Tibial artery (tissue), 4 donors: ENCODE results near the gene CD177.
"Not testable (repeated sequence)": the region's sequence is repeated elsewhere in the genome, so short reads cannot be mapped to it uniquely, and the experiment has no call there.

Source experiments
- DNase-seq, 2 donors: peaks; one replicate each; pipeline ENCODE4 v3.0.0-alpha.2; 2019
- H3K27ac ChIP-seq, 2 donors: fragments of 200-600 bp; sonication (generic) in 1 of 2; 1 replicate in 1 of 2; 2 replicates in 1 of 2; pipeline ENCODE4 v1.5.1; 2018 to 2019; ENCODE audit warnings: mild to moderate bottlenecking in 1 of 2
- H3K27me3 ChIP-seq, 2 donors: fragments of 200-600 bp; sonication (generic) in 1 of 2; one replicate each; pipeline versions ENCODE4 v1.5.1 to v1.6.0; 2016 to 2019
- H3K36me3 ChIP-seq, 3 donors: fragments of 200-600 bp; sonication (generic) in 2 of 3; one replicate each; pipeline ENCODE4 v1.5.1; 2016 to 2019; ENCODE audit warnings: mild to moderate bottlenecking in 2 of 3
- H3K4me1 ChIP-seq, 4 donors: fragments of 200-600 bp; sonication (generic) in 2 of 4; 1 replicate in 3 of 4; 2 replicates in 1 of 4; pipeline ENCODE4 v1.5.1; 2016 to 2019
- H3K4me3 ChIP-seq, 2 donors: fragments of 200-600 bp; sonication (generic) in 1 of 2; 1 replicate in 1 of 2; 2 replicates in 1 of 2; pipeline ENCODE4 v1.5.1; 2018 to 2019; ENCODE audit warnings: mild to moderate bottlenecking in 2 of 2
- H3K9me3 ChIP-seq, 3 donors: fragments of 200-600 bp; sonication (generic) in 1 of 3; one replicate each; pipeline ENCODE4 v1.5.1; 2016 to 2019
- intact Hi-C: fragments of 100-400 bp; cut with DNase I; formaldehyde crosslinking; loops from one replicate; pipeline ENCODE4 v1.15.0; 2023; ENCODE audit warnings: low total_unique reads
- TF ChIP-seq, protein P1 (sequence below), 2 experiments: fragments of 200-600 bp in 1 of 2; fragments of 450-650 bp in 1 of 2; IDR thresholded peaks; one replicate each; pipeline ENCODE4 v1.5.1; 2017 to 2019; ENCODE audit warnings: antibody characterized with exemption in 2 of 2, mild to moderate bottlenecking in 1 of 2, moderate library complexity in 1 of 2

The CD177 gene

GRCh38 chr19:43371909-43372308, 18.4 kb downstream of the CD177 start:
- Histone ChIP-seq H3K27ac (no peak overlapping the region), H3K27me3 (no peaks in the 10 kb centered on the region), H3K4me1 (no peaks in the 10 kb centered on the region), H3K4me3 (no peak overlapping the region), H3K36me3 (no peaks in the 10 kb centered on the region), H3K9me3 (no peaks in the 10 kb centered on the region)
- TF ChIP-seq, protein P1, sequence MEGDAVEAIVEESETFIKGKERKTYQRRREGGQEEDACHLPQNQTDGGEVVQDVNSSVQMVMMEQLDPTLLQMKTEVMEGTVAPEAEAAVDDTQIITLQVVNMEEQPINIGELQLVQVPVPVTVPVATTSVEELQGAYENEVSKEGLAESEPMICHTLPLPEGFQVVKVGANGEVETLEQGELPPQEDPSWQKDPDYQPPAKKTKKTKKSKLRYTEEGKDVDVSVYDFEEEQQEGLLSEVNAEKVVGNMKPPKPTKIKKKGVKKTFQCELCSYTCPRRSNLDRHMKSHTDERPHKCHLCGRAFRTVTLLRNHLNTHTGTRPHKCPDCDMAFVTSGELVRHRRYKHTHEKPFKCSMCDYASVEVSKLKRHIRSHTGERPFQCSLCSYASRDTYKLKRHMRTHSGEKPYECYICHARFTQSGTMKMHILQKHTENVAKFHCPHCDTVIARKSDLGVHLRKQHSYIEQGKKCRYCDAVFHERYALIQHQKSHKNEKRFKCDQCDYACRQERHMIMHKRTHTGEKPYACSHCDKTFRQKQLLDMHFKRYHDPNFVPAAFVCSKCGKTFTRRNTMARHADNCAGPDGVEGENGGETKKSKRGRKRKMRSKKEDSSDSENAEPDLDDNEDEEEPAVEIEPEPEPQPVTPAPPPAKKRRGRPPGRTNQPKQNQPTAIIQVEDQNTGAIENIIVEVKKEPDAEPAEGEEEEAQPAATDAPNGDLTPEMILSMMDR (IDR thresholded peaks at IDR 0.05): no peak
- no peak for DNase-seq
- intact Hi-C loops: no loop called here

DNA sequence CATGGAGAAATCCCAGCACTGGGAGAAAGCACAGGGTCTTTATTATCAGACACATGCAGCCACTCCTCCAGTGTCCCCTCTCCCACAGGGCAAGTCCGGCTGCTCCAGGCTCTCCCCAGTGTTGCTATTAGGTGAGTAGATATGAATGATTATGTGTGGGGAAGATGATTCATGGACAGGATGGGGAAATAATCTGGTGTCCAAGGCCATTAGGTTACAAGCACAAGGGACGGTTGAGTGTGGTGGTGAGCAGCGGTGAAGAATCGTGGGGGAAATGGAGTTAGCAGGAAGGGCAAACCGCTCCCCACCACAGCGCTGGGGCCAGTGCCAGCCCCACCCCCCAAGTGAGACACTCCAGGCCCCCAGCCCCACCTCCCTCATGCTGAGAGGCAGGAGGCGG, 19.0 kb downstream of the CD177 start:
- H3K27me3 ChIP-seq: no peaks in the 10 kb centered on the region
- no peaks in the 10 kb centered on the region for H3K9me3 ChIP-seq
- no peak overlapping the region for H3K4me3 ChIP-seq
- no peak overlapping the region for H3K27ac ChIP-seq
- intact Hi-C loops: no loop called here
- DNase-seq: no peak
- no peaks in the 10 kb centered on the region for H3K4me1 ChIP-seq
- TF ChIP-seq, protein P1 (IDR thresholded peaks at IDR 0.05): no peak
- H3K36me3 ChIP-seq: no peaks in the 10 kb centered on the region

GRCh38 chr19:43377624-43378023, 24.1 kb downstream of the CD177 start:
- H3K36me3 ChIP-seq, H3K9me3 ChIP-seq, H3K4me3 ChIP-seq, intact Hi-C loops, DNase-seq, H3K27ac ChIP-seq, H3K27me3 ChIP-seq, H3K4me1 ChIP-seq: not testable (repeated sequence)

DNA sequence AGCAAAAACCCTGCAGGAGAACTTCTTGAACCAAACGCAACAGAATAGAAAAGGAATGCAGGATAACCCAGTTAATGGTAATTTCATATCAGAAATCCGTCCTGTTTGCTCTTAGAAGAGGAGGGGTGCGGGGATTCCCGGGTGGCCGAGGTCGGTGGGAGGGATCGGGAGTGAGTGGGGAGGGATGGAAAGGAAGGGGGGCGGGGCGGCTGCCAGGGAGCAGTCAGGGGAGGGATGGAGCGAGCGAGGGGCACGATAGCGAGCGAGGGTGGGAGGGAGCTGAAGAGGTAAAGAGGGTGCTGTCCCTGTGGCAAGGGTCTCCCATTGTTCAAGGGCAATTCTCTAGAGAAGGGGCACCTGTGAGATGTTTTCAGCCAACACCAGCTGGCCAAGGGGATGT, 26.5 kb downstream of the CD177 start:
- peaks cover 0 to 5% of the 10 kb centered on the region in 2 donors for H3K27me3 ChIP-seq
- no peaks in the 10 kb centered on the region for H3K36me3 ChIP-seq
- no peak overlapping the region for H3K27ac ChIP-seq
- no peak for DNase-seq
- no peaks in the 10 kb centered on the region for H3K4me1 ChIP-seq
- intact Hi-C loops: no loop called here
- no peak overlapping the region for H3K4me3 ChIP-seq
- no peaks in the 10 kb centered on the region for H3K9me3 ChIP-seq
- TF ChIP-seq, protein P1 (IDR thresholded peaks at IDR 0.05): no peak

GRCh38 chr19:43380771-43381386, 27.4 kb downstream of the CD177 start:
- no peak for DNase-seq
- TF ChIP-seq, protein P1 (IDR thresholded peaks at IDR 0.05): no peak
- intact Hi-C loops: no loop called here
- Histone ChIP-seq H3K27ac (no peak overlapping the region), H3K4me1 (no peaks in the 10 kb centered on the region), H3K4me3 (no peak overlapping the region), H3K9me3 (no peaks in the 10 kb centered on the region), H3K27me3 (peaks cover 0 to 5% of the 10 kb centered on the region in 2 donors), H3K36me3 (no peaks in the 10 kb centered on the region)

DNA sequence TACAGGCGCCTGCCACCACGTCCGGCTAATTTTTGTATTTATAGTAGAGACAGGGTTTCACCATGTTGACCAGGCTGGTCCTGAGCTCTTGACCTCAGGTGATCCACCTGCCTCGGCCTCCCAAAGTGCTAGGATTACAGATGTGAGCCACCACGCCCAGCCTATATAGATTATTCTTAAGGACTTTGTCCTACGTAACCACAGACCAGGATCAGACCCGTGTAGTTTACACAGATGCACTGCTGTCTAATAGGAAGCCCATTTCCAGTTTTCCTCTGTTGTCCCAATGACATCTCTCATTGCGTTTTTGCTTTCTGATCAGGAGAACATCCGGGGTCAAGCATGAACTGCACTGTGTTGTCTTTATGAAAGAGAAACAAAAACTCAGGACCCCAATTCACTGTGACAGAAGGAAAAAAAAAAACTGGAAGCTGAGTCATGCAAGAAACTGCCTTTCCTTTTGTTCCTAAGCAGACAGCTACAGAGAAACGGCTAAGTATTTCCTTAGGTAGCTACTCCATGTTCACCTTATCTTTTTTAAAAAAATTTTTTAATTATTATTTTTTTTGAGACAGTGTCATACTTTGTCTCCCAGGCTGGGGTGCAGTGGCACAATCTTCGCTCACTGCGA, 29.2 kb downstream of the CD177 start:
- H3K4me1 ChIP-seq, H3K36me3 ChIP-seq, H3K4me3 ChIP-seq, H3K27me3 ChIP-seq, DNase-seq, H3K9me3 ChIP-seq, intact Hi-C loops, H3K27ac ChIP-seq: not testable (repeated sequence)

- intact Hi-C loops, H3K27ac ChIP-seq, H3K9me3 ChIP-seq: not testable (repeated sequence)
Observed at GRCh38 chr19:43383254-43383653, 29.8 kb downstream of the CD177 start.

DNA sequence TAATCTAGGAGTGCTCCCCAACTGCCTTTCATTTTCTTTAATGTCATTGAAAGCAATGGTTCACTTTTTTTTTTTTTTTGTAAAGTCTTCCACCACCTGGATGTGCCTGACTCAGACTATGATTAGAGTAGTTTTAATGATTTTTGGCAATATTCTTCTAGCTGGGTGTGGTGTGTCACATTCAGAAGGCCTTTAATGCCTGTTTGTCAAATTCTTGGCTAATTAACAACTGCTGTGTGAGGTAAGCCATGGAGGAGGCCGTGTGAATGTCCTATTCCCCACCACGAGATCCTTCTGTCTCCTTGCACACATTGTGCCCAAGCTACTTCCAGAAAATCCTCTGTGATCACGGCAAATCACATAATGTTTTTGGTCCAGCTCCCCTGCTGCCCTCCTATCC, 30.3 kb downstream of the CD177 start:
- H3K36me3 ChIP-seq, H3K4me3 ChIP-seq, DNase-seq, H3K9me3 ChIP-seq, H3K27me3 ChIP-seq, intact Hi-C loops, H3K27ac ChIP-seq, H3K4me1 ChIP-seq: not testable (repeated sequence)

More at GRCh38 chr19:43383254-43383653, 29.8 kb downstream of the CD177 start:
- not testable (repeated sequence) for H3K4me3 ChIP-seq, H3K4me1 ChIP-seq, H3K27me3 ChIP-seq, H3K36me3 ChIP-seq, DNase-seq

- H3K4me3 ChIP-seq, H3K27me3 ChIP-seq, DNase-seq, H3K9me3 ChIP-seq, intact Hi-C loops, H3K36me3 ChIP-seq, H3K4me1 ChIP-seq, H3K27ac ChIP-seq: not testable (repeated sequence)
Observed at GRCh38 chr19:43390903-43391551, 37.5 kb downstream of the CD177 start.

GRCh38 chr19:43391552-43391935, 38.1 kb downstream of the CD177 start:
- H3K4me3 ChIP-seq, H3K27ac ChIP-seq, H3K27me3 ChIP-seq, H3K4me1 ChIP-seq, DNase-seq, intact Hi-C loops, H3K9me3 ChIP-seq, H3K36me3 ChIP-seq: not testable (repeated sequence)
